H9 (cell line): Measurements from ENCODE around the gene CD1D. TPM values are rescaled to one million over a fixed set of nuclear protein-coding genes. Genes with fewer than 3 reads are reported as not detected.

Source experiments
- DNase-seq: peaks from one replicate; pipeline ENCODE4 v3.0.0-alpha.2; 2017
- H2AFZ ChIP-seq: one replicate; pipeline ENCODE4 v1.6.1; 2013; ENCODE audit warnings: mild to moderate bottlenecking, low read length, control low read depth, moderate library complexity
- H2AK5ac ChIP-seq: 2 replicates; pipeline ENCODE4 v1.6.1; 2013; ENCODE audit warnings: low read length, control low read depth, mixed read lengths; ENCODE audit not compliant: insufficient read length
- H2BK120ac ChIP-seq: one replicate; pipeline ENCODE4 v1.6.1; 2013; ENCODE audit warnings: low read depth, mild to moderate bottlenecking, low read length, control low read depth, inconsistent platforms; ENCODE audit not compliant: poor library complexity, severe bottlenecking
- H2BK12ac ChIP-seq: 2 replicates; pipeline ENCODE4 v1.6.1; 2013; ENCODE audit warnings: low read length, control low read depth, mixed read lengths, low read depth; ENCODE audit not compliant: insufficient read length
- H2BK15ac ChIP-seq: 2 replicates; pipeline ENCODE4 v1.6.1; 2013; ENCODE audit warnings: low read depth, low read length, control low read depth
- H2BK20ac ChIP-seq: one replicate; pipeline ENCODE4 v1.6.1; 2013; ENCODE audit warnings: low read depth, mild to moderate bottlenecking, low read length, control low read depth, inconsistent platforms; ENCODE audit not compliant: poor library complexity, severe bottlenecking
- H2BK5ac ChIP-seq: 2 replicates; pipeline ENCODE4 v1.6.1; 2013; ENCODE audit warnings: low read length, control low read depth, mixed read lengths; ENCODE audit not compliant: insufficient read length
- H3K14ac ChIP-seq: 2 replicates; pipeline ENCODE4 v1.6.1; 2013; ENCODE audit warnings: low read length, control low read depth; ENCODE audit not compliant: insufficient read depth
- H3K18ac ChIP-seq: 2 replicates; pipeline ENCODE4 v1.6.1; 2013; ENCODE audit warnings: low read depth, mild to moderate bottlenecking, mixed read lengths, low read length, control low read depth; ENCODE audit not compliant: insufficient read length
- H3K23ac ChIP-seq: 2 replicates; pipeline ENCODE4 v1.6.1; 2013; ENCODE audit warnings: low read length, control low read depth, mixed read lengths, low read depth; ENCODE audit not compliant: insufficient read length
- H3K23me2 ChIP-seq: 2 replicates; pipeline ENCODE4 v1.6.1; 2013; ENCODE audit warnings: low read depth, mild to moderate bottlenecking, mixed read lengths, low read length, control low read depth; ENCODE audit not compliant: insufficient read length, poor library complexity, severe bottlenecking
- H3K27ac ChIP-seq: 2 replicates; pipeline ENCODE4 v1.5.1; 2013; ENCODE audit warnings: low read length, control low read depth, mixed read lengths, low read depth; ENCODE audit not compliant: insufficient read length
- H3K27me3 ChIP-seq: 2 replicates; pipeline ENCODE4 v1.6.1; 2013; ENCODE audit warnings: low read length, control low read depth, inconsistent platforms; ENCODE audit not compliant: insufficient read depth
- H3K4ac ChIP-seq: 2 replicates; pipeline ENCODE4 v1.6.1; 2013; ENCODE audit warnings: low read depth, mild to moderate bottlenecking, control low read depth, inconsistent platforms, low read length, moderate library complexity
- H3K4me1 ChIP-seq: 2 replicates; pipeline ENCODE4 v1.6.1; 2013; ENCODE audit warnings: low read length, control low read depth, inconsistent platforms; ENCODE audit not compliant: insufficient read depth
- H3K4me2 ChIP-seq: 2 replicates; pipeline ENCODE4 v1.6.1; 2013; ENCODE audit warnings: low read length, control low read depth, mixed read lengths; ENCODE audit not compliant: insufficient read length, insufficient read depth
- H3K56ac ChIP-seq: 2 replicates; pipeline ENCODE4 v1.6.1; 2013; ENCODE audit warnings: low read depth, mild to moderate bottlenecking, mixed read lengths, low read length, control low read depth; ENCODE audit not compliant: insufficient read length
- H3K79me1 ChIP-seq: 2 replicates; pipeline ENCODE4 v1.6.1; 2013; ENCODE audit warnings: low read depth, mild to moderate bottlenecking, moderate library complexity, low read length, control low read depth, inconsistent platforms; ENCODE audit not compliant: insufficient read depth, poor library complexity, severe bottlenecking
- H3K79me2 ChIP-seq: 2 replicates; pipeline ENCODE4 v1.6.1; 2013; ENCODE audit warnings: low read length, control low read depth, inconsistent platforms; ENCODE audit not compliant: insufficient read depth
- H3K9ac ChIP-seq: 2 replicates; pipeline ENCODE4 v1.6.1; 2013; ENCODE audit warnings: low read length, control low read depth, mixed read lengths; ENCODE audit not compliant: insufficient read length; ENCODE audit errors: extremely low read depth
- H3K9me3 ChIP-seq: one replicate; pipeline ENCODE4 v1.6.1; 2013; ENCODE audit warnings: low read depth, low read length, inconsistent platforms; ENCODE audit not compliant: control insufficient read depth
- H3T11ph ChIP-seq: one replicate; pipeline ENCODE4 v1.6.1; 2013; ENCODE audit warnings: mild to moderate bottlenecking, low read length, control low read depth, inconsistent platforms
- H4K20me1 ChIP-seq: one replicate; pipeline ENCODE4 v1.6.1; 2013; ENCODE audit not compliant: control insufficient read depth, insufficient read length, insufficient read depth
- H4K5ac ChIP-seq: 2 replicates; pipeline ENCODE4 v1.6.1; 2013; ENCODE audit warnings: low read depth, mild to moderate bottlenecking, mixed read lengths, low read length, control low read depth; ENCODE audit not compliant: insufficient read length
- H4K8ac ChIP-seq: replicated peaks from 2 replicates; pipeline ENCODE4 v1.6.1; 2013; ENCODE audit warnings: low read length, control low read depth, mixed read lengths, low read depth; ENCODE audit not compliant: insufficient read length
- H4K91ac ChIP-seq: 2 replicates; pipeline ENCODE4 v1.6.1; 2013; ENCODE audit warnings: low read depth, mild to moderate bottlenecking, moderate library complexity, mixed read lengths, low read length, control low read depth; ENCODE audit not compliant: insufficient read length
- H3K27ac Mint-ChIP-seq, 3 experiments: 2 replicates in 2 of 3; 3 replicates in 1 of 3; pipeline ENCODE4 v1.8.0; 2020 to 2021; ENCODE audit warnings: mixed read lengths in 3 of 3, mild to moderate bottlenecking in 1 of 3, moderate library complexity in 1 of 3
- H3K27me3 Mint-ChIP-seq: 2 replicates; pipeline ENCODE4 v1.8.0; 2021; ENCODE audit warnings: low read depth, mild to moderate bottlenecking, moderate library complexity, mixed read lengths
- H3K36me3 Mint-ChIP-seq, 3 experiments: 2 replicates in 2 of 3; 3 replicates in 1 of 3; pipeline ENCODE4 v1.8.0; 2020 to 2021; ENCODE audit warnings: low read depth in 3 of 3, mixed read lengths in 3 of 3; ENCODE audit not compliant: insufficient read depth in 1 of 3
- H3K4me1 Mint-ChIP-seq, 2 experiments: 2 replicates each; pipeline ENCODE4 v1.8.0; 2020; ENCODE audit warnings: mixed read lengths in 2 of 2
- H3K4me3 Mint-ChIP-seq, 2 experiments: 2 replicates in 1 of 2; 3 replicates in 1 of 2; pipeline ENCODE4 v1.8.0; 2020 to 2021; ENCODE audit warnings: mild to moderate bottlenecking in 2 of 2, mixed read lengths in 2 of 2, moderate library complexity in 1 of 2
- H3K9me3 Mint-ChIP-seq, 2 experiments: 2 replicates in 1 of 2; 3 replicates in 1 of 2; pipeline ENCODE4 v1.8.0; 2020; ENCODE audit warnings: mild to moderate bottlenecking in 2 of 2, mixed read lengths in 2 of 2, moderate library complexity in 1 of 2
- CTCF ChIP-seq: fragments of 200-600 bp; sonication (generic); conservative IDR thresholded peaks from 3 replicates; pipeline ENCODE4 v1.8.0; 2021; ENCODE audit warnings: antibody characterized with exemption, mild to moderate bottlenecking
- WGBS: extraction: QIAGEN DNeasy Blood & Tissue Kit; methylation state at CpG from one replicate; pipeline ENCODE4 v1.1.7; 2013; ENCODE audit warnings: missing lambda C conversion rate, low lambda C conversion rate, mixed read lengths; ENCODE audit not compliant: insufficient read length; ENCODE audit errors: extremely low coverage; 5-methylcytosine and 5-hydroxymethylcytosine counted together
- total RNA-seq: library from RNA; stranded (reverse); gene quantifications from 2 replicates; pipeline ENCODE4 v1.2.1, GENCODE V29; 2021

The CD1D gene
- total RNA-seq, 1 experiment from 2014 or later, result 0.98 TPM

GRCh38 chr1:158208586-158209116 lies 28.0 kb downstream of the CD1D start:
- H2BK12ac ChIP-seq, result no peak overlapping the region
- H3K9ac ChIP-seq, result no peak overlapping the region
- no peaks in the 10 kb centered on the region for H4K20me1 ChIP-seq
- no peak overlapping the region for H2AFZ ChIP-seq
- H3K23me2 ChIP-seq, result no peaks in the 10 kb centered on the region
- H2BK20ac ChIP-seq, result no peak overlapping the region
- peaks cover 3% of the 10 kb centered on the region; the same call in 1 of the 2 replicates for H3K27me3 Mint-ChIP-seq
- no peak overlapping the region for H3K23ac ChIP-seq
- no peak overlapping the region for H3K14ac ChIP-seq
- peaks cover 2 to 10% (median 3%) of the 10 kb centered on the region in 3 experiments; a peak in 5 of 7 replicates for H3K36me3 Mint-ChIP-seq
- H3K4me3 Mint-ChIP-seq, result no peak overlapping the region; a peak in 1 of 5 replicates
- peaks cover 21 to 27% of the 10 kb centered on the region in 2 experiments for H3K4me1 Mint-ChIP-seq
- no peak overlapping the region for H2AK5ac ChIP-seq
- H3K27me3 ChIP-seq, result no peaks in the 10 kb centered on the region
- H3K9me3 ChIP-seq, result no peaks in the 10 kb centered on the region
- no peak overlapping the region for H3K56ac ChIP-seq
- H3K27ac ChIP-seq, result no peak overlapping the region
- H3K18ac ChIP-seq, result no peak overlapping the region
- DNase-seq, result no peak
- no CpG with 5 or more reads among the region's 1 CpG for WGBS
- no peak overlapping the region for H4K5ac ChIP-seq
- no peak overlapping the region for H3T11ph ChIP-seq
- H2BK120ac ChIP-seq, result no peak overlapping the region
- H4K91ac ChIP-seq, result no peak overlapping the region
- H3K79me2 ChIP-seq, result no peaks in the 10 kb centered on the region
- TF ChIP-seq CTCF, result no peak
- H3K79me1 ChIP-seq, result no peaks in the 10 kb centered on the region
- H3K27ac Mint-ChIP-seq, result no peak overlapping the region
- no peak overlapping the region for H2BK15ac ChIP-seq
- H3K4me1 ChIP-seq, result no peaks in the 10 kb centered on the region
- no peak overlapping the region for H3K4ac ChIP-seq
- no peak overlapping the region for H2BK5ac ChIP-seq
- no peak overlapping the region for H3K4me2 ChIP-seq
- H3K9me3 Mint-ChIP-seq, result peaks cover 0 to 3% of the 10 kb centered on the region in 2 experiments; a peak in 3 of 5 replicates
- H4K8ac ChIP-seq, result no peak overlapping the region
